GM12872 (cell line): ENCODE data around the gene ASTL.

Experiments used
- TF ChIP-seq, protein P1 (sequence below): IDR thresholded peaks from 3 replicates; pipeline ENCODE4 v1.5.1; 2011; ENCODE audit warnings: low read depth, mild to moderate bottlenecking, low read length, moderate library complexity; ENCODE audit not compliant: insufficient read depth

ASTL gene

DNA sequence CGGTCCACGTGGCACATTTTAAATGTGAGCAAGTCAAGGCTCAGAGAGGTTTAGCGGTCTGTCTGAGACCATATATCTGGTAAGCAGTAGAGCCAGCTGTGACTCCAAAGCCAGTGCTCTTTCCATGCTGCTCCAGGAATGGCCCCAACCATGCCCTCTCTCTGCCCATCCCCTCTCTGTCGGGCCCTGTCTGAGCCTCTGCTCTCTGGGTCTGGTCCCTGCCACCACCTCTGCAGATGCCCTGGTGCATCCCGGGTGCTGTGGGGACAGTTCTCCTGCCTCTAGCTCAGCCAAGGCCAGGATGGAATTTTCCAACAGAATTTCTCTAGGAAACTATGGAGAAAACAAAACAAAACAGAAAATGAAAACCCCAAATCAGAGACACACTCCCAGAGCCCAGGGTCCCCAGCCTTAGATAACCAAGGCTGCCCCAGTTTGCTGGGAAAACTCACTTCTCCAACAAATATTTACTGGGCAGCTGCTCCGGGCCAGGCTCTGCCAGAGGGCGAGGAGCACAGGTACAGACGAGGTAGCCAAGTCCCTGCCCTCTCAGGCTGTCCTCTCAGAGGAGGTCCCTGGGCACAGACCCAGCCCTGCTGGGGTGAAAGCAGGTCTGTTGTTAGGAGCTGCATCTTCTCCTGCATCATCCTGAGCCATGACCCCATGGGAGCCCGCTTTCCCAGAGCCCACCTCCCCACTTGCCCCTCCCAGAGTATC, 31.2 kb downstream of the ASTL start:
- TF ChIP-seq, protein P1, sequence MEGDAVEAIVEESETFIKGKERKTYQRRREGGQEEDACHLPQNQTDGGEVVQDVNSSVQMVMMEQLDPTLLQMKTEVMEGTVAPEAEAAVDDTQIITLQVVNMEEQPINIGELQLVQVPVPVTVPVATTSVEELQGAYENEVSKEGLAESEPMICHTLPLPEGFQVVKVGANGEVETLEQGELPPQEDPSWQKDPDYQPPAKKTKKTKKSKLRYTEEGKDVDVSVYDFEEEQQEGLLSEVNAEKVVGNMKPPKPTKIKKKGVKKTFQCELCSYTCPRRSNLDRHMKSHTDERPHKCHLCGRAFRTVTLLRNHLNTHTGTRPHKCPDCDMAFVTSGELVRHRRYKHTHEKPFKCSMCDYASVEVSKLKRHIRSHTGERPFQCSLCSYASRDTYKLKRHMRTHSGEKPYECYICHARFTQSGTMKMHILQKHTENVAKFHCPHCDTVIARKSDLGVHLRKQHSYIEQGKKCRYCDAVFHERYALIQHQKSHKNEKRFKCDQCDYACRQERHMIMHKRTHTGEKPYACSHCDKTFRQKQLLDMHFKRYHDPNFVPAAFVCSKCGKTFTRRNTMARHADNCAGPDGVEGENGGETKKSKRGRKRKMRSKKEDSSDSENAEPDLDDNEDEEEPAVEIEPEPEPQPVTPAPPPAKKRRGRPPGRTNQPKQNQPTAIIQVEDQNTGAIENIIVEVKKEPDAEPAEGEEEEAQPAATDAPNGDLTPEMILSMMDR: no peak

DNA sequence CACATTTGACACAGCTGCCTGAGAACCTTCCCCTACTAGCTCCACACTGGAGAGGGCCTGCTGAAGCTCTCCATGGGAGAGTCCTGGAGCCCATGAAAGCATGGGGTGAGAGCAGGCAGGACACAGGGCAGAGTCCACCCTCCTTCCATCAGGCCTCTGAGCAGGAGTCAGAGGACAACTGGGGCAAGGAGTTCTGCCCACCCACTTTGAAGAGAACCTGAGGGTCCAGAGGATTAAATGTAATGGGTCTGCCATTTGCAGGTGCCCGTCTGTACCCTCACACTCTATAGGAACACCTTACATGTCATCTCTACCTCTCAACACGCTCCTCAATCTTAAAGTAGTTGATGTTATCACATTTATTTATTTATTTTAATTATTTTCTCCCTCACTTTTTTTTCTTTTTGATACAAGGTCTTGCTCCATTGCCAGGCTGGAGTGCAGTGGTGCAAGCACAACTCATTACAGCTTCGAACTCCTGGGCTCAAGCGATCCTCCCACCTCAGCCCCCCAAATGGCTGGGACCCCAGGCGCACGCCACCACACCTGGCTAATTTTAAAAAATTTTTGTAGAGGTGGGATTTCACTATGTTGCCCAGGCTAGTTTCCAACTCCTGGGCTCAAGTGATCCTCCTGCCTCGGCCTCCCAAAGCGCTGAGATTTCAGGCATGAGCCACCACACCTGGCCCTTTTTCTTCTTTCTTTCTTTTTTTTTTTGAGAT, 32.1 kb downstream of the ASTL start:
- TF ChIP-seq, protein P1: no peak

DNA sequence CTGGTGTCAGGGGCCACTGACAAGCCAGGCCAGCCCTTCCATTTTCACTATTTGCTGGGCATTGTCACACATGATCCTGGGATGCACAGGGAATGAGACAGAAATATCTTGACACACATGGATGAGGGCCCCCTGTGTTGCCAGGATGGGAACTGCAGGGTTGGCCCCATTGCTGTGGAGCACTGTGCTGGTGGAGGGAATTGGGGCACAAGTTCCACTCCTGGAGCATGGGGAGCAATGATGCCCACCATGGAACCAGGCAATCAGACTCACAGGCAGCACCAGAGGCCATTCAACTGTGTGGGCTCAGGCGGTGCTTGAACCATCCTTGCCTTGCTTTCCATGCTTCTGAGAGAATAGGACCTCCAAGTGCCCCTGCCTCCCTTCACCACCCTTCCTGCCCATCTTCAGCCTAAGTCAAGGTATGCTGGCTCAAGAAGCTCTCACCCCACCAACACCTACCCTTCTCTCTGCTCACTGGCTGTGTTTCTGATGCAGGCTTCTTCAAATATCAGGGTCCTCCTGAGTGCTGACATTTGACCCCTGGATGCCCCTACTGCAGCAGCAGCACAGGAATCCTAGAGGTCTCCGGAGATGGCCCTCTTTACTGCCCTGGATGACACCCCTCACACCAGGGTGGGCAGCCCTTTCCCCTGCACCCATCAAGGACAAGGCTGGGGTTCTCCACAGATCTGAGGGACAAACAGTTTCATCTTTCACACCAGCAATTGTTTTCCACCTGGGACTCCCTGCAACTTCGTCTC, 33.0 kb downstream of the ASTL start:
- TF ChIP-seq, protein P1: no peak

DNA sequence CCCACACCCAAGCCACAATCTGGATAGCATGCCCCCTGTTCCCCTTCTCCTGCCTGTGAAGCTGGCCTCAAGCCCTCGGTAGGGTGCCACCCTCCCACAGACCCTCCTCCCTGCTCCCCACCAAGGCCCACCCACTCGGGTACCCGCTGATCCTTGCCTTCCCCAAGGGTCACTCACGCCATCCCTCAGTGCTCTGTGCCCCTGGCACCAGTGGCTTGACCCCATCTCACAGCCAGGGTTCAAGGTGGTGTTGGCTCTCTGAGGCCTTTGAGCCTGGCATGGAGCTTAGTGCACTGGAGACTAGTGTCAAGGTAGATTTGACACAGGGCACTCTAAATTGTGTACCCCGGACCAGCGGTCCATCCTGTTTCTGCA, 33.8 kb downstream of the ASTL start:
- TF ChIP-seq, protein P1: no peak

DNA sequence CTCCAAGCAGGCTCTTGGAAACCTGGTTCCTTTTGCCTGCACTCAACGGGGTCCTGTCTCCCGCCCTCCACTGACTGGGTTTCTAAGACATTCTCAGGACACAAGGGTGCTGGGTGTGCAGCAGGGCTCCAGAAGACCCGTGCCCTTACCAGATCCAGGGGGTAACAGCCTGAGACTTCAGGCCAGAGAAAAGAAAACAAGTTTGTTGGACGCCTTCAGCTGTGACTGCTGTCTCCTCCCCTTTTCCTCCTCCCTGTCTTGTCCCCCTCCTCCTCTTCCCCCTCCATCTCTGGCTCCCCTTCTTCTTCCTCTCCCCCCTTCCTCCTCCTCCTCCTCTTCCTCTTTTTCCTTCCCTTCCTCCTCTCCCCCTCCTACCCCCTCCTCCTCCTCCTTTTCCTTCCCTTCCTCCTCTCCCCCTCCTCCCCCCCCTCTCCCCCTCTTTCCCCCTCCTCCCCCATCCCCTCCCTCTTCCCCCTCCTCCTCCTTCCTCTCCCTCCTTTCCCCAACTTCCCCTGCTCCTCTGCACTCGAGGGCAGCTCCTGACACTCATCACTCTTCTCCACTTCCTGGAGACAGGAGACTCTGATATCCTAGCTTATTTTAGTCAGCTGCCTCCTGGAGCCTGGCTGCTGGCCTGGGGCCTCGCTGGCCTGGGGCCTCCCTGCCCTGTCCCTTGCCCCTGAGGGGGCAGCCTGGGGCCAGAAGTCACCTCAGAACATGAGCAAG, 34.4 kb downstream of the ASTL start:
- TF ChIP-seq, protein P1: no peak

DNA sequence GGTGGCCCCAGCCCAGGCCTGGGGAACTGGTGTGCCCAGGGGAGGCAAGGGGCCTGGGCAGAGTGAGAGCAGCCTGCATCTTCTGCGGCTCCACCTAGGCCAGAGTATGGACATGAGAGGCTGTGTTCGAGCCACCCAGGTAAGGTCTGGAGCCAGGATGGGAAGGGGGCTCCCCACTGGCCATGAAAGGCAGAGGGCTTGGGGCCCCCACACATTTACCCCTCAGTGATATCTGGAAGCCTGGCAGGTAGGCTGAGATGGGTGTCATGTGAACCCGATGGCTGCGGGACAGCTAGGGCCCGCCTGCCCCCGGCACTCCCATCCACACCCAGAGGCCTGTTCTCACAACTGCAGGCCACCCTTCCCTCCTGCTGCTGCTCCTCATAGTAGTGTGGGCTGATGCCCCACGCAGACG, 35.1 kb downstream of the ASTL start:
- TF ChIP-seq, protein P1: no peak
